Skin epidermis (tissue), 12 donors: ENCODE data around the gene SLC9A9.
A peak's percentile ranks its signal among the peaks of the same experiment; 100 is the strongest.

Experiments used
- H3K27ac ChIP-seq, 21 experiments: fragments of 200-600 bp; sonication (generic) in 11 of 21; one replicate each; pipeline ENCODE4 v1.5.0; 2020; ENCODE audit warnings: mild to moderate bottlenecking in 3 of 21, inconsistent platforms in 2 of 21, moderate library complexity in 2 of 21
- H3K4me3 ChIP-seq, 7 experiments: fragments of 200-600 bp; sonication (generic) in 2 of 7; one replicate each; pipeline ENCODE4 v1.5.0; 2020; ENCODE audit warnings: inconsistent platforms in 2 of 7, mild to moderate bottlenecking in 2 of 7, moderate library complexity in 1 of 7

The SLC9A9 gene

GRCh38 chr3:143619231-143619630 lies 229.0 kb downstream of the SLC9A9 start:
- Histone ChIP-seq H3K4me3 (no peak overlapping the region), H3K27ac (no peak overlapping the region)

- H3K4me3 ChIP-seq = no peak overlapping the region
- H3K27ac ChIP-seq = no peak overlapping the region
Measured at GRCh38 chr3:143617050-143617449, 231.2 kb downstream of the SLC9A9 start.

GRCh38 chr3:143613226-143613625 lies 235.0 kb downstream of the SLC9A9 start:
- no peak overlapping the region for H3K4me3 ChIP-seq

GRCh38 chr3:143612541-143612940 lies 235.7 kb downstream of the SLC9A9 start:
- Histone ChIP-seq H3K4me3 (no peak overlapping the region), H3K27ac (no peak overlapping the region)

More at GRCh38 chr3:143613226-143613625, 235.0 kb downstream of the SLC9A9 start:
- H3K27ac ChIP-seq = no peak overlapping the region

GRCh38 chr3:143608966-143609365 lies 239.3 kb downstream of the SLC9A9 start:
- no peak overlapping the region for H3K4me3 ChIP-seq
- no peak overlapping the region for H3K27ac ChIP-seq

- H3K27ac ChIP-seq = peak overlapping the region in 1 of 21 experiments; percentile 65
Measured at GRCh38 chr3:143605233-143605950, 242.9 kb downstream of the SLC9A9 start.

GRCh38 chr3:143604402-143605185 lies 243.7 kb downstream of the SLC9A9 start:
- Histone ChIP-seq H3K4me3 (no peak overlapping the region), H3K27ac (peak overlapping the region in 1 of 21 experiments; percentile 65)

More at GRCh38 chr3:143605233-143605950, 242.9 kb downstream of the SLC9A9 start:
- H3K4me3 ChIP-seq = no peak overlapping the region

- H3K4me3 ChIP-seq = no peak overlapping the region
- H3K27ac ChIP-seq = no peak overlapping the region
Measured at GRCh38 chr3:143603774-143604173, 244.5 kb downstream of the SLC9A9 start.

GRCh38 chr3:143601723-143602484 lies 246.4 kb downstream of the SLC9A9 start:
- Histone ChIP-seq H3K4me3 (no peak overlapping the region), H3K27ac (no peak overlapping the region)

- Histone ChIP-seq H3K27ac (no peak overlapping the region), H3K4me3 (no peak overlapping the region)
Measured at GRCh38 chr3:143600756-143601718, 247.2 kb downstream of the SLC9A9 start.

GRCh38 chr3:143597774-143598652 lies 250.3 kb downstream of the SLC9A9 start:
- H3K27ac ChIP-seq = peak overlapping the region in 3 of 21 experiments; percentile 1 to 48 (median 2)

GRCh38 chr3:143596957-143597642 lies 251.2 kb downstream of the SLC9A9 start:
- H3K27ac ChIP-seq = peak overlapping the region in 2 of 21 experiments; percentile 1 to 2
- H3K4me3 ChIP-seq = no peak overlapping the region

More at GRCh38 chr3:143597774-143598652, 250.3 kb downstream of the SLC9A9 start:
- no peak overlapping the region for H3K4me3 ChIP-seq

- Histone ChIP-seq H3K4me3 (no peak overlapping the region), H3K27ac (no peak overlapping the region)
Measured at GRCh38 chr3:143595456-143596077, 252.7 kb downstream of the SLC9A9 start.

GRCh38 chr3:143594206-143594605 lies 254.1 kb downstream of the SLC9A9 start:
- Histone ChIP-seq H3K4me3 (no peak overlapping the region), H3K27ac (no peak overlapping the region)

- Histone ChIP-seq H3K27ac (no peak overlapping the region), H3K4me3 (no peak overlapping the region)
Measured at GRCh38 chr3:143590660-143591059, 257.6 kb downstream of the SLC9A9 start.

GRCh38 chr3:143586576-143586975 lies 261.7 kb downstream of the SLC9A9 start:
- Histone ChIP-seq H3K27ac (peak overlapping the region in 8 of 21 experiments; percentile 10 to 83 (median 46)), H3K4me3 (no peak overlapping the region)
